Loucy (cell line): ENCODE data around the gene PTPRF.

ENCODE experiments used
- H2AFZ ChIP-seq: fragments of 200-600 bp; sonication (generic); 2 replicates; pipeline ENCODE4 v1.6.0; 2016; ENCODE audit warnings: antibody characterized with exemption, mild to moderate bottlenecking, low read length, moderate library complexity
- H3F3A ChIP-seq: fragments of 200-600 bp; 2 replicates; pipeline ENCODE4 v1.6.0; 2016; ENCODE audit warnings: antibody characterized with exemption, low read depth, mild to moderate bottlenecking
- H3K27me3 ChIP-seq: fragments of 200-600 bp; sonication (generic); 2 replicates; pipeline ENCODE4 v1.6.1; 2014; ENCODE audit warnings: low read length, mild to moderate bottlenecking; ENCODE audit not compliant: insufficient read depth, poor library complexity, severe bottlenecking
- H3K36me3 ChIP-seq: fragments of 200-600 bp; sonication (generic); 2 replicates; pipeline ENCODE4 v1.6.1; 2016; ENCODE audit warnings: low read length; ENCODE audit not compliant: insufficient read depth
- H3K4me1 ChIP-seq: fragments of 200-600 bp; sonication (generic); 2 replicates; pipeline ENCODE4 v1.5.1; 2014; ENCODE audit warnings: low read length, mild to moderate bottlenecking; ENCODE audit not compliant: insufficient read depth, poor library complexity, severe bottlenecking
- H3K4me2 ChIP-seq: fragments of 200-600 bp; sonication (generic); 2 replicates; pipeline ENCODE4 v1.6.0; 2014; ENCODE audit warnings: antibody characterized with exemption, low read length, low read depth, mild to moderate bottlenecking; ENCODE audit not compliant: poor library complexity, severe bottlenecking
- H3K4me3 ChIP-seq: fragments of 200-600 bp; sonication (generic); 2 replicates; pipeline ENCODE4 v1.5.1; 2014; ENCODE audit warnings: low read length, mild to moderate bottlenecking, mixed read lengths; ENCODE audit not compliant: poor library complexity, severe bottlenecking
- H3K79me2 ChIP-seq: fragments of 200-600 bp; sonication (generic); 2 replicates; pipeline ENCODE4 v1.6.1; 2014; ENCODE audit warnings: low read length; ENCODE audit not compliant: insufficient read depth
- H3K9ac ChIP-seq: fragments of 200-600 bp; sonication (generic); 2 replicates; pipeline ENCODE4 v1.6.0; 2014; ENCODE audit warnings: mild to moderate bottlenecking, low read depth, low read length, moderate library complexity; ENCODE audit not compliant: poor library complexity, severe bottlenecking
- H3K9me2 ChIP-seq: fragments of 200-600 bp; sonication (generic); replicated peaks from 2 replicates; pipeline ENCODE4 v1.6.1; 2016; ENCODE audit warnings: low read depth, low read length, mixed read lengths
- H3K9me3 ChIP-seq: fragments of 200-600 bp; sonication (generic); 2 replicates; pipeline ENCODE4 v1.6.1; 2014; ENCODE audit warnings: mild to moderate bottlenecking, antibody characterized with exemption, low read length, low read depth; ENCODE audit not compliant: insufficient read depth
- H4K20me1 ChIP-seq: fragments of 200-600 bp; sonication (generic); 2 replicates; pipeline ENCODE4 v1.6.0; 2014; ENCODE audit warnings: antibody characterized with exemption, low read length, mild to moderate bottlenecking; ENCODE audit not compliant: insufficient read depth, poor library complexity, severe bottlenecking
- CTCF ChIP-seq: fragments of 200-600 bp; sonication (generic); conservative IDR thresholded peaks from 2 replicates; pipeline ENCODE4 v1.5.1; 2014; ENCODE audit warnings: mild to moderate bottlenecking, antibody characterized with exemption, low read length
- EZH2phosphoT487 ChIP-seq: fragments of 200-600 bp; IDR thresholded peaks from 2 replicates; pipeline ENCODE4 v1.6.1; 2018; ENCODE audit warnings: antibody characterized with exemption, mild to moderate bottlenecking, moderate library complexity, borderline replicate concordance

PTPRF gene

GRCh38 chr1:43558346-43558841 lies 27.7 kb downstream of the PTPRF start:
- Histone ChIP-seq H2AFZ (no peak overlapping the region), H3K9me2 (no peaks in the 10 kb centered on the region), H3K36me3 (no peaks in the 10 kb centered on the region), H3K4me3 (no peak overlapping the region), H3K9me3 (no peaks in the 10 kb centered on the region), H3K4me1 (no peaks in the 10 kb centered on the region), H4K20me1 (no peaks in the 10 kb centered on the region), H3K9ac (no peak overlapping the region), H3K79me2 (no peaks in the 10 kb centered on the region), H3K4me2 (no peak overlapping the region), H3F3A (no peaks in the 10 kb centered on the region), H3K27me3 (no peaks in the 10 kb centered on the region)
- no peak for TF ChIP-seq CTCF
- no peak for TF ChIP-seq EZH2phosphoT487

GRCh38 chr1:43559714-43560113 lies 29.0 kb downstream of the PTPRF start:
- no peak for TF ChIP-seq CTCF
- no peak for TF ChIP-seq EZH2phosphoT487
- Histone ChIP-seq H3K79me2 (no peaks in the 10 kb centered on the region), H3K9me3 (no peaks in the 10 kb centered on the region), H3K9ac (no peak overlapping the region), H3K4me1 (no peaks in the 10 kb centered on the region), H3K4me3 (no peak overlapping the region), H2AFZ (no peak overlapping the region), H3K36me3 (no peaks in the 10 kb centered on the region), H3K9me2 (no peaks in the 10 kb centered on the region), H3K4me2 (no peak overlapping the region), H3F3A (no peaks in the 10 kb centered on the region), H3K27me3 (no peaks in the 10 kb centered on the region), H4K20me1 (no peaks in the 10 kb centered on the region)

- Histone ChIP-seq H3K4me2 (no peak overlapping the region), H3K9me2 (no peaks in the 10 kb centered on the region), H3F3A (no peaks in the 10 kb centered on the region), H3K4me3 (no peak overlapping the region), H3K79me2 (no peaks in the 10 kb centered on the region), H3K36me3 (no peaks in the 10 kb centered on the region), H3K9me3 (no peaks in the 10 kb centered on the region), H3K27me3 (no peaks in the 10 kb centered on the region), H3K4me1 (no peaks in the 10 kb centered on the region), H4K20me1 (no peaks in the 10 kb centered on the region), H2AFZ (no peak overlapping the region), H3K9ac (no peak overlapping the region)
- TF ChIP-seq EZH2phosphoT487 (no peak), CTCF (no peak)
Observed at GRCh38 chr1:43560286-43560685, 29.6 kb downstream of the PTPRF start.
